Stimulated activated CD4-positive, alpha-beta T cell treated with anti-CD3 and anti-CD28 coated beads, Interleukin-15, amount 100 ng/mL, for 48 hours (primary cell): Measurements from ENCODE around the gene HK2.
"Not testable (repeated sequence)": the region's sequence is repeated elsewhere in the genome, so short reads cannot be mapped to it uniquely, and the experiment has no call there.

Source experiments
- DNase-seq, 2 donors: peaks; one replicate each; pipeline ENCODE4 v3.0.0-alpha.2; 2020; ENCODE audit warnings: low read depth in 2 of 2

Gene HK2

GRCh38 chr2:74895001-74895400 is 61.1 kb downstream of the HK2 start:
- no peak for DNase-seq

- no peak for DNase-seq
Measured at GRCh38 chr2:74896232-74896631, 62.3 kb downstream of the HK2 start.

GRCh38 chr2:74900225-74900624 is 66.3 kb downstream of the HK2 start:
- not testable (repeated sequence) for DNase-seq

GRCh38 chr2:74902281-74902860 is 68.4 kb downstream of the HK2 start:
- DNase-seq, result no peak

GRCh38 chr2:74906395-74906794 is 72.5 kb downstream of the HK2 start:
- DNase-seq, result no peak

GRCh38 chr2:74907560-74907959 is 73.6 kb downstream of the HK2 start:
- not testable (repeated sequence) for DNase-seq

GRCh38 chr2:74908748-74909444 is 75.0 kb downstream of the HK2 start:
- DNase-seq, result no peak

GRCh38 chr2:74910245-74910644 is 76.3 kb downstream of the HK2 start:
- no peak for DNase-seq

- DNase-seq, result no peak
Measured at GRCh38 chr2:74911061-74911460, 77.1 kb downstream of the HK2 start.

GRCh38 chr2:74915743-74916142 is 81.8 kb downstream of the HK2 start:
- peak in 1 of 2 donors; percentile 6 for DNase-seq

GRCh38 chr2:74916394-74916793 is 82.5 kb downstream of the HK2 start:
- DNase-seq, result no peak

GRCh38 chr2:74917702-74918619 is 84.0 kb downstream of the HK2 start:
- DNase-seq, result no peak

- peak; percentile 49 to 64 for DNase-seq
Measured at GRCh38 chr2:74919827-74920226, 85.9 kb downstream of the HK2 start.

GRCh38 chr2:74921236-74921736 is 87.4 kb downstream of the HK2 start:
- DNase-seq, result no peak

GRCh38 chr2:74922592-74923227 is 88.8 kb downstream of the HK2 start:
- DNase-seq, result no peak

GRCh38 chr2:74924463-74925265 is 90.7 kb downstream of the HK2 start:
- no peak for DNase-seq

GRCh38 chr2:74925361-74925786 is 91.4 kb downstream of the HK2 start:
- DNase-seq, result no peak

- DNase-seq, result no peak
Measured at GRCh38 chr2:74927621-74928020, 93.7 kb downstream of the HK2 start.

GRCh38 chr2:74930811-74931486 is 97.0 kb downstream of the HK2 start:
- DNase-seq, result no peak

- DNase-seq, result no peak
Measured at GRCh38 chr2:74931940-74932339, 98.0 kb downstream of the HK2 start.
